ENCODE data around the gene CAMKMT. TPM values are rescaled to one million over a fixed set of nuclear protein-coding genes. Genes with fewer than 3 reads are reported as not detected.

Gene CAMKMT
- total and polyA plus RNA-seq, 10 donors: 4.1 to 26.1 (median 11.0) TPM

DNA sequence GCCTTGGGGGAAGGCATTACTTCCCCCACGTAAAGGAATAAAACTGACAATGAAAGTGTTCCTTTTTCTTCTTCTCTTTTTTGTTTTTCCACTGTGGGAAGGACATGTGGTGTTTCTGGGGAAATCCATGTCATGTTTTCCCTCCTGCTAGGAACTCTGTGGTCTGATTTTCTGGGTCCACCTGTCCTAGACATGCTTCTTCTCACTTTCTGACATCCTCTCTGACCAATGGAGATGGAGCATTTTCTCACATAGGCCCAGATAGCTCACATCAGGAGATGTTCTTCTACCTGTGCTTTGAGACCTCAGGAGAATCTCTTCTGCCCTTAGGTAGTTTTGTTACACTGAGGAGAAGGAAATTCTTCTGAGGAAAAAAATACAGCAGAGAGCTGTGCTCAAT lies 327.8 kb downstream of the CAMKMT start:
- no peaks in the 10 kb centered on the region for H3K9me3 ChIP-seq
- H3K27ac ChIP-seq: no peak overlapping the region
- WGBS, 5 donors: 42 to 76% (median 63%) methylated on average over 1 of the region's 1 CpG
- intact Hi-C loops (cut with DNase I; ENCODE audit: low total_unique reads): no loop called here
- H3K4me3 ChIP-seq: no peak overlapping the region
- H3K36me3 ChIP-seq: no peaks in the 10 kb centered on the region
- DNase-seq: no peak
- H3K4me1 ChIP-seq: no peaks in the 10 kb centered on the region
- TF ChIP-seq, protein P1, sequence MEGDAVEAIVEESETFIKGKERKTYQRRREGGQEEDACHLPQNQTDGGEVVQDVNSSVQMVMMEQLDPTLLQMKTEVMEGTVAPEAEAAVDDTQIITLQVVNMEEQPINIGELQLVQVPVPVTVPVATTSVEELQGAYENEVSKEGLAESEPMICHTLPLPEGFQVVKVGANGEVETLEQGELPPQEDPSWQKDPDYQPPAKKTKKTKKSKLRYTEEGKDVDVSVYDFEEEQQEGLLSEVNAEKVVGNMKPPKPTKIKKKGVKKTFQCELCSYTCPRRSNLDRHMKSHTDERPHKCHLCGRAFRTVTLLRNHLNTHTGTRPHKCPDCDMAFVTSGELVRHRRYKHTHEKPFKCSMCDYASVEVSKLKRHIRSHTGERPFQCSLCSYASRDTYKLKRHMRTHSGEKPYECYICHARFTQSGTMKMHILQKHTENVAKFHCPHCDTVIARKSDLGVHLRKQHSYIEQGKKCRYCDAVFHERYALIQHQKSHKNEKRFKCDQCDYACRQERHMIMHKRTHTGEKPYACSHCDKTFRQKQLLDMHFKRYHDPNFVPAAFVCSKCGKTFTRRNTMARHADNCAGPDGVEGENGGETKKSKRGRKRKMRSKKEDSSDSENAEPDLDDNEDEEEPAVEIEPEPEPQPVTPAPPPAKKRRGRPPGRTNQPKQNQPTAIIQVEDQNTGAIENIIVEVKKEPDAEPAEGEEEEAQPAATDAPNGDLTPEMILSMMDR (IDR thresholded peaks at IDR 0.05 in 8 of 11, conservative IDR thresholded peaks at IDR 0.05 in 3 of 11): no peak
- TF ChIP-seq POLR2A (IDR thresholded peaks at IDR 0.05): no peak
- no peak for TF ChIP-seq POLR2AphosphoS5 (IDR thresholded peaks at IDR 0.05)
- H3K27me3 ChIP-seq (replicated peaks in 1 of 7): no peaks in the 10 kb centered on the region

DNA sequence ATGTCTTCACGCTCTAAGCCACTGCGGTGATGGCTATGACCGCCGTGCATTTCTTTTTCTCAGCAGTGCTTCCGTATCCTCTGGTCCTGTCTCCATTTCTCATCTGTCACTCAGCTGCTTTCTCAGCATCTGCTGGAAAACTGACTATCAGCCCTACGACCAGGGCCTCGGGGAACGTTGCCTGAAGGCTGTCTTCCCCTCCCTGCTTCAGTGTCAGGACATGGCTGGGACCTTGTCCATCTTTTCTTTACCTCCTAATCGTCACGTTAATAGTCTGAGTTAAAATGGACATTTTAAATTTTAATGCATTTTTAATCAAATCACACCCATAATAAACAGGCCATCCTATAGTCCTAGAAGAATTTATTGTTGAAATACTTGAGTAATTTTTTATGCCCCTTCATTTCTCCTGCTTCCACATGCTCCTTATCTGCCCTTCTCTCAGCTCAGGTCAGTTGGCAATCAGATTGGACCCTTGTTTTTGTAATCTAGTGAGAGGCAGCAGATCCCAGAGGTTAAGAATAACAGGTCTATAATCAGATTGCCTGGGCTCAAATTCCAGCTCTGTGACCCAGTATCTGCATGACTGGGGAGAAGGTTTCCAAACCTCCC lies 329.5 kb downstream of the CAMKMT start:
- H3K27ac ChIP-seq: no peak overlapping the region
- H3K27me3 ChIP-seq (replicated peaks in 1 of 7): no peaks in the 10 kb centered on the region
- no peak overlapping the region for H3K4me3 ChIP-seq
- no peaks in the 10 kb centered on the region for H3K4me1 ChIP-seq
- WGBS, 5 donors: 92 to 94% (median 93%) methylated on average over 10 of the region's 10 CpGs
- H3K36me3 ChIP-seq: no peaks in the 10 kb centered on the region
- no peak for TF ChIP-seq POLR2A (IDR thresholded peaks at IDR 0.05)
- TF ChIP-seq, protein P1 (IDR thresholded peaks at IDR 0.05 in 8 of 11, conservative IDR thresholded peaks at IDR 0.05 in 3 of 11): no peak
- no peak for TF ChIP-seq POLR2AphosphoS5 (IDR thresholded peaks at IDR 0.05)
- DNase-seq: no peak
- intact Hi-C loops (cut with DNase I; ENCODE audit: low total_unique reads): no loop called here
- no peaks in the 10 kb centered on the region for H3K9me3 ChIP-seq

DNA sequence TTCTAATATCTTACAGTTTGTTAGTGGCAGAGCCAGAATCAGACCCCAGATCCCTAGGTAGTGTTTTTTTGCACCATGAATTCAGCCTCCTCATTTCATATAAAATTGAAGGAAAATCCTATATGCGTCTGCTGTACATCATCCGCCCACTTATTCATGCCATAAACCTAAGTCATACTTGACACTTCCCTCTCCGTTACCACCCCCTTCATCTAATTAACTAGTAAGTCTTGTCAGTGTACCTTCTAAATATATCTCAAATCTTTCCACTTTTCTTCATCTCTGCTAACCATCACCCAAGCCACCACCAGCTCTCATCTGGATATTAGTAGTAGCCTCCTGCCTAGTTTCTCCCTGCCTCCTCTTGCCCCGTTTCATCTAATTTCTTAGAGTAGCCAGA lies 331.1 kb downstream of the CAMKMT start:
- intact Hi-C loops (cut with DNase I; ENCODE audit: low total_unique reads): no loop called here
- whole genome bisulfite sequencing, 5 donors: 93 to 97% (median 95%) methylated on average over 4 of the region's 4 CpGs
- no peaks in the 10 kb centered on the region for H3K36me3 ChIP-seq
- TF ChIP-seq, protein P1 (IDR thresholded peaks at IDR 0.05 in 8 of 11, conservative IDR thresholded peaks at IDR 0.05 in 3 of 11): no peak
- TF ChIP-seq POLR2A (IDR thresholded peaks at IDR 0.05) (no peak), POLR2AphosphoS5 (IDR thresholded peaks at IDR 0.05) (no peak)
- H3K27ac ChIP-seq: no peak overlapping the region
- no peaks in the 10 kb centered on the region for H3K4me1 ChIP-seq
- H3K27me3 ChIP-seq (replicated peaks in 1 of 7): no peaks in the 10 kb centered on the region
- no peaks in the 10 kb centered on the region for H3K9me3 ChIP-seq
- no peak overlapping the region for H3K4me3 ChIP-seq
- DNase-seq: no peak

DNA sequence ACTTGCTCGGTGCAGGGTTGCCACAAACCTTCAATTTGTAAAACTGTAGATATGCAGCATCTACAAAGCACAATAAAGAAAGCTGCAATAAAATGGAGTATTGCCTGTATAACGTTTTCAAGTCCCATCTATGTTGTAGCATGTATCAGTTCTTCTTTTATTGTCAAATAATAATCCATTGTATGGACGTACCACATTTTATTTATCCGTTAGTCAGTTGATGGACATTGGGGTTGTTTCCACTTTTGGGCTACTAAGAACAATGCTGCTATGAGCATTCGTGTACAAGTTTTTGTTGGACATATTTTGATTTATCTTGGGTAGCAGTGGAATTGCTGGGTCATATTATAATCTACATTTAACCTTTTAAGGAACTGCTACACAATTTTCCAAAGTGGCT lies 339.1 kb downstream of the CAMKMT start:
- intact Hi-C loops (cut with DNase I; ENCODE audit: low total_unique reads): no loop called here
- TF ChIP-seq, protein P1 (IDR thresholded peaks at IDR 0.05 in 8 of 11, conservative IDR thresholded peaks at IDR 0.05 in 3 of 11): no peak
- TF ChIP-seq POLR2A (IDR thresholded peaks at IDR 0.05): no peak
- no peak for TF ChIP-seq POLR2AphosphoS5 (IDR thresholded peaks at IDR 0.05)
- DNase-seq: no peak
- Histone ChIP-seq H3K4me1 (no peaks in the 10 kb centered on the region), H3K27me3 (replicated peaks in 1 of 7) (no peaks in the 10 kb centered on the region), H3K9me3 (no peaks in the 10 kb centered on the region), H3K4me3 (no peak overlapping the region), H3K36me3 (no peaks in the 10 kb centered on the region), H3K27ac (no peak overlapping the region)
- WGBS, 5 donors: 92 to 94% (median 93%) methylated on average over 5 of the region's 5 CpGs

Measured in spleen (tissue), 11 donors.